ENCODE measurements around the gene TTLL11.

TTLL11 gene

GRCh38 chr9:122109035-122109813, 16.1 kb upstream of the TTLL11 start:
- DNase-seq: peak; percentile 82 to 97

- peak in 1 of 2 experiments; percentile 68 for DNase-seq
Observed at GRCh38 chr9:122107291-122107805, 14.2 kb upstream of the TTLL11 start.

GRCh38 chr9:122106576-122106975, 13.5 kb upstream of the TTLL11 start:
- no peak for DNase-seq

- DNase-seq: no peak
Observed at GRCh38 chr9:122103985-122104384, 10.9 kb upstream of the TTLL11 start.

- no peak for DNase-seq
Observed at GRCh38 chr9:122102156-122102555, 9.0 kb upstream of the TTLL11 start.

- DNase-seq: no peak
Observed at GRCh38 chr9:122100756-122101155, 7.6 kb upstream of the TTLL11 start.

GRCh38 chr9:122099271-122099869, 6.3 kb upstream of the TTLL11 start:
- DNase-seq: peak; percentile 48 to 84

GRCh38 chr9:122097679-122098315, 4.7 kb upstream of the TTLL11 start:
- no peak for DNase-seq

- no peak for DNase-seq
Observed at GRCh38 chr9:122096620-122097415, 3.7 kb upstream of the TTLL11 start.

GRCh38 chr9:122095010-122095767, 2.1 kb upstream of the TTLL11 start:
- DNase-seq: peak; percentile 55 to 78

GRCh38 chr9:122091682-122092592, 1.2 kb downstream of the TTLL11 start:
- no peak for DNase-seq

- DNase-seq: no peak
Observed at GRCh38 chr9:122090981-122091380, 2.1 kb downstream of the TTLL11 start.

- no peak for DNase-seq
Observed at GRCh38 chr9:122090287-122090883, 2.7 kb downstream of the TTLL11 start.

GRCh38 chr9:122088880-122089706, 4.0 kb downstream of the TTLL11 start:
- no peak for DNase-seq

- no peak for DNase-seq
Observed at GRCh38 chr9:122087406-122088200, 5.5 kb downstream of the TTLL11 start.

- no peak for DNase-seq
Observed at GRCh38 chr9:122086873-122087272, 6.2 kb downstream of the TTLL11 start.

- DNase-seq: no peak
Observed at GRCh38 chr9:122085260-122085659, 7.8 kb downstream of the TTLL11 start.

GRCh38 chr9:122084026-122084675, 9.0 kb downstream of the TTLL11 start:
- peak in 1 of 2 experiments; percentile 43 for DNase-seq

Data from NCI-H524 (cell line).